ENCODE data around the gene ABCA7. TPM values are rescaled to one million over a fixed set of nuclear protein-coding genes. Genes with fewer than 3 reads are reported as not detected.
A peak's percentile ranks its signal among the peaks of the same experiment; 100 is the strongest.

ABCA7 gene
- total and polyA plus RNA-seq, 4 experiments from 2014 or later, result 10.7 to 319 (median 162) TPM

GRCh38 chr19:1051791-1052190 is 11.9 kb downstream of the ABCA7 start:
- Mint-ChIP-seq H3K36me3 (peaks cover 4 to 27% of the 10 kb centered on the region in 2 donors), H3K27ac (peak overlapping the region in 2 of 7 donors; percentile 62 to 67), H3K27me3 (no peaks in the 10 kb centered on the region), H3K4me1 (peaks cover 7 to 20% (median 11%) of the 10 kb centered on the region in 4 donors), H3K4me3 (no peak overlapping the region), H3K9me3 (peaks cover 0 to 3% (median 0%) of the 10 kb centered on the region in 8 donors)
- H3K36me3 ChIP-seq (ENCODE audit: insufficient read depth, low read length), result peaks cover 16% of the 10 kb centered on the region
- H3K27ac ChIP-seq (ENCODE audit: low read depth, low read length), result no peak overlapping the region
- no peak overlapping the region for H3K4me3 ChIP-seq (ENCODE audit: low read length in 2 of 2)
- CTCF ChIA-PET (ENCODE audit: partially characterized antibody), result interaction anchor here (5.1 kb wide), 1 partner anchor 13 kb away, joined by 22 read pairs; no protein-coding TSS in a partner anchor
- no peaks in the 10 kb centered on the region for H3K9me3 ChIP-seq (ENCODE audit: control insufficient read depth in 1 of 2, low read length in 2 of 2)
- intact Hi-C loops (cut with micrococcal nuclease), result no loop called here
- H3K27me3 ChIP-seq (ENCODE audit: insufficient read depth, low read length), result no peaks in the 10 kb centered on the region
- POLR2A ChIA-PET (ENCODE audit: partially characterized antibody), result interaction anchor here (1.2 to 57.1 kb wide), 3 partner anchors 12 to 34 kb away, joined by 8 to 3893 read pairs (median 9); partner anchors contain the start of genes ABCA7, ARHGAP45, GPX4 and POLR2E
- peaks cover 2% of the 10 kb centered on the region for H3K4me1 ChIP-seq (ENCODE audit: insufficient read depth, low read length)
- no peak for DNase-seq

GRCh38 chr19:1052349-1052975 is 12.6 kb downstream of the ABCA7 start:
- intact Hi-C loops (cut with micrococcal nuclease), result no loop called here
- peaks cover 11 to 34% of the 10 kb centered on the region in 2 donors for H3K36me3 Mint-ChIP-seq
- ChIA-PET POLR2A (ENCODE audit: partially characterized antibody) (interaction anchor here (1.2 to 57.1 kb wide), 3 partner anchors 13 to 33 kb away, joined by 8 to 3893 read pairs (median 9); partner anchors contain the start of genes ABCA7, ARHGAP45, GPX4 and POLR2E), CTCF (ENCODE audit: partially characterized antibody) (interaction anchor here (5.1 kb wide), 1 partner anchor 13 kb away, joined by 22 read pairs; no protein-coding TSS in a partner anchor)
- H3K27ac Mint-ChIP-seq, result peak overlapping the region in 3 of 7 donors; percentile 70 to 82 (median 77)
- H3K27me3 Mint-ChIP-seq, result no peaks in the 10 kb centered on the region
- H3K4me3 ChIP-seq (ENCODE audit: low read length in 2 of 2), result no peak overlapping the region
- no peak overlapping the region for H3K4me3 Mint-ChIP-seq
- no peak overlapping the region for H3K27ac ChIP-seq (ENCODE audit: low read depth, low read length)
- no peaks in the 10 kb centered on the region for H3K9me3 ChIP-seq (ENCODE audit: control insufficient read depth in 1 of 2, low read length in 2 of 2)
- H3K27me3 ChIP-seq (ENCODE audit: insufficient read depth, low read length), result no peaks in the 10 kb centered on the region
- H3K4me1 Mint-ChIP-seq, result peaks cover 13 to 24% (median 17%) of the 10 kb centered on the region in 4 donors
- no peak for DNase-seq
- peaks cover 9% of the 10 kb centered on the region for H3K4me1 ChIP-seq (ENCODE audit: insufficient read depth, low read length)
- peaks cover 0 to 4% (median 0%) of the 10 kb centered on the region in 8 donors for H3K9me3 Mint-ChIP-seq
- peaks cover 14% of the 10 kb centered on the region for H3K36me3 ChIP-seq (ENCODE audit: insufficient read depth, low read length)

GRCh38 chr19:1053176-1054101 is 13.5 kb downstream of the ABCA7 start:
- Histone ChIP-seq H3K9me3 (ENCODE audit: control insufficient read depth in 1 of 2, low read length in 2 of 2) (no peaks in the 10 kb centered on the region), H3K36me3 (ENCODE audit: insufficient read depth, low read length) (peaks cover 16% of the 10 kb centered on the region), H3K4me1 (ENCODE audit: insufficient read depth, low read length) (peaks cover 19% of the 10 kb centered on the region), H3K27me3 (ENCODE audit: insufficient read depth, low read length) (no peaks in the 10 kb centered on the region), H3K4me3 (ENCODE audit: low read length in 2 of 2) (no peak overlapping the region), H3K27ac (ENCODE audit: low read depth, low read length) (no peak overlapping the region)
- H3K27ac Mint-ChIP-seq, result peak overlapping the region in 3 of 7 donors; percentile 70 to 82 (median 80)
- peaks cover 0 to 4% (median 0%) of the 10 kb centered on the region in 8 donors for H3K9me3 Mint-ChIP-seq
- H3K36me3 Mint-ChIP-seq, result peaks cover 11 to 41% of the 10 kb centered on the region in 2 donors
- H3K4me3 Mint-ChIP-seq, result no peak overlapping the region
- no peaks in the 10 kb centered on the region for H3K27me3 Mint-ChIP-seq
- CTCF ChIA-PET (ENCODE audit: partially characterized antibody), result interaction anchor here (5.1 kb wide), 1 partner anchor 12 kb away, joined by 22 read pairs; no protein-coding TSS in a partner anchor
- intact Hi-C loops (cut with micrococcal nuclease), result no loop called here
- DNase-seq, result no peak
- POLR2A ChIA-PET (ENCODE audit: partially characterized antibody), result interaction anchor here (1.2 to 57.1 kb wide), 5 partner anchors 13 to 213 kb away, joined by 4 to 3893 read pairs (median 9); partner anchors contain the start of genes ARHGAP45, GPX4 and POLR2E
- peaks cover 18 to 33% (median 26%) of the 10 kb centered on the region in 4 donors for H3K4me1 Mint-ChIP-seq

- no peak for DNase-seq
- peaks cover 23% of the 10 kb centered on the region for H3K4me1 ChIP-seq (ENCODE audit: insufficient read depth, low read length)
- H3K27me3 ChIP-seq (ENCODE audit: insufficient read depth, low read length), result no peaks in the 10 kb centered on the region
- peaks cover 18 to 38% (median 27%) of the 10 kb centered on the region in 4 donors for H3K4me1 Mint-ChIP-seq
- no peak overlapping the region for H3K4me3 ChIP-seq (ENCODE audit: low read length in 2 of 2)
- H3K27ac ChIP-seq (ENCODE audit: low read depth, low read length), result no peak overlapping the region
- no peak overlapping the region for H3K4me3 Mint-ChIP-seq
- no peaks in the 10 kb centered on the region for H3K9me3 ChIP-seq (ENCODE audit: control insufficient read depth in 1 of 2, low read length in 2 of 2)
- H3K36me3 ChIP-seq (ENCODE audit: insufficient read depth, low read length), result peaks cover 21% of the 10 kb centered on the region
- no peaks in the 10 kb centered on the region for H3K27me3 Mint-ChIP-seq
- intact Hi-C loops (cut with micrococcal nuclease), result no loop called here
- H3K36me3 Mint-ChIP-seq, result peaks cover 11 to 42% of the 10 kb centered on the region in 2 donors
- H3K27ac Mint-ChIP-seq, result no peak overlapping the region
- ChIA-PET POLR2A (ENCODE audit: partially characterized antibody) (interaction anchor here (0.5 to 57.1 kb wide), 7 partner anchors 14 to 212 kb away, joined by 3 to 3893 read pairs (median 5); partner anchors contain the start of genes ARHGAP45, GPX4 and POLR2E), CTCF (ENCODE audit: partially characterized antibody) (interaction anchor here (5.1 kb wide), 1 partner anchor 11 kb away, joined by 22 read pairs; no protein-coding TSS in a partner anchor)
- H3K9me3 Mint-ChIP-seq, result peaks cover 0 to 4% (median 0%) of the 10 kb centered on the region in 8 donors
Observed at GRCh38 chr19:1054102-1055027, 14.5 kb downstream of the ABCA7 start.

- DNase-seq, result no peak
- ChIA-PET POLR2A (ENCODE audit: partially characterized antibody) (interaction anchor here (0.7 to 57.1 kb wide), 3 partner anchors 15 to 31 kb away, joined by 3 to 3893 read pairs (median 4); partner anchors contain the start of genes ABCA7, ARHGAP45, GPX4 and POLR2E), CTCF (ENCODE audit: partially characterized antibody) (interaction anchor here (5.1 kb wide), 1 partner anchor 10 kb away, joined by 22 read pairs; no protein-coding TSS in a partner anchor)
- no peaks in the 10 kb centered on the region for H3K27me3 Mint-ChIP-seq
- no peak overlapping the region for H3K4me3 ChIP-seq (ENCODE audit: low read length in 2 of 2)
- H3K9me3 ChIP-seq (ENCODE audit: control insufficient read depth in 1 of 2, low read length in 2 of 2), result no peaks in the 10 kb centered on the region
- intact Hi-C loops (cut with micrococcal nuclease), result no loop called here
- H3K27me3 ChIP-seq (ENCODE audit: insufficient read depth, low read length), result no peaks in the 10 kb centered on the region
- H3K27ac Mint-ChIP-seq, result no peak overlapping the region
- H3K27ac ChIP-seq (ENCODE audit: low read depth, low read length), result no peak overlapping the region
- peaks cover 18 to 38% (median 27%) of the 10 kb centered on the region in 4 donors for H3K4me1 Mint-ChIP-seq
- H3K4me3 Mint-ChIP-seq, result no peak overlapping the region
- H3K36me3 ChIP-seq (ENCODE audit: insufficient read depth, low read length), result peaks cover 21% of the 10 kb centered on the region
- H3K36me3 Mint-ChIP-seq, result peaks cover 11 to 42% of the 10 kb centered on the region in 2 donors
- peaks cover 0 to 4% (median 0%) of the 10 kb centered on the region in 8 donors for H3K9me3 Mint-ChIP-seq
- H3K4me1 ChIP-seq (ENCODE audit: insufficient read depth, low read length), result peaks cover 23% of the 10 kb centered on the region
Observed at GRCh38 chr19:1055028-1055425, 15.1 kb downstream of the ABCA7 start.

All from CD4-positive, alpha-beta memory T cell (primary cell).